ENCODE results near the gene GFER.

- TF ChIP-seq CTCF (optimal IDR thresholded peaks at IDR 0.05 in 1 of 3, IDR thresholded peaks at IDR 0.05 in 1 of 3, conservative IDR thresholded peaks at IDR 0.05 in 1 of 3; ENCODE audit: extremely low read depth in 1 of 3, insufficient read depth in 2 of 3, low read length in 3 of 3): no peak
- no peak for TF ChIP-seq EZH2 (IDR thresholded peaks at IDR 0.05; ENCODE audit: low read length)
These were observed 18.5 kb upstream of the GFER start for GRCh38 chr16:1965396-1966001.

Data from keratinocyte (primary cell).